Measurements from ENCODE around the gene NCK1. TPM values are rescaled to one million over a fixed set of nuclear protein-coding genes. Genes with fewer than 3 reads are reported as not detected.
"Not testable (repeated sequence)": the region's sequence is repeated elsewhere in the genome, so short reads cannot be mapped to it uniquely, and the experiment has no call there.

The NCK1 gene
- total and polyA plus RNA-seq, 4 experiments from 2014 or later: 40.3 to 68.4 (median 61.6) TPM

DNA sequence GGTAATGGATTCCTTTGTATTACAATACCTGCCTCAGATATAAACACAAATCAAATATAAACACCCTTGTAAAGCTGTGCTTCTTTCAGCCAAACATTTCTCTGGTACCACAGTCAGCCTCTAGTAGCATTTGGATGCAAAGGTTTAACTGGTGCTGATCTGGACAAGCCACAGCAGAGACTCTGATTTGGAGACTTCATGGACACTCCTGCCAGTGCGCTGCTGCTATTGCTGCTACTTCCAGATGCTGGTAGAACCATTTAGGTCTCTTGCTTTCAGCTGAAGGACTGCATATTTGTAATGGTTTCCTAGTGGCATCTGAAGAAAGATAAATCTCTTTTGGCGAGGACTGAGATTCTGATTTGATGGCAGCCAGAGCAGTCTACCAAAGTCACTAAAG, 36.9 kb downstream of the NCK1 start:
- peak overlapping the region; percentile 18 to 86 (median 45) for H3K27ac Mint-ChIP-seq
- H3K27me3 Mint-ChIP-seq: no peaks in the 10 kb centered on the region
- H3K9me3 ChIP-seq (ENCODE audit: control insufficient read depth in 1 of 2, low read length in 2 of 2): peaks cover 0 to 2% of the 10 kb centered on the region in 2 donors
- intact Hi-C loops (cut with micrococcal nuclease): loop anchor here (5.0 kb wide), 1 partner anchor 33 kb away; no protein-coding TSS in a partner anchor
- no peak for DNase-seq
- peaks cover 74% of the 10 kb centered on the region for H3K4me1 ChIP-seq (ENCODE audit: insufficient read depth, low read length)
- ChIA-PET POLR2A (ENCODE audit: partially characterized antibody) (interaction anchor here (1.1 to 3.4 kb wide), 6 partner anchors 9 to 147 kb away, joined by 3 to 9 read pairs (median 4); partner anchors contain the start of genes NCK1 and STAG1), CTCF (ENCODE audit: partially characterized antibody) (interaction anchor here (0.7 to 1.8 kb wide), 4 partner anchors 15 to 146 kb away, joined by 4 to 6 read pairs (median 4); partner anchors contain the start of genes NCK1 and STAG1)
- peaks cover 50 to 75% (median 63%) of the 10 kb centered on the region in 4 donors for H3K4me1 Mint-ChIP-seq
- no peaks in the 10 kb centered on the region for H3K27me3 ChIP-seq (ENCODE audit: insufficient read depth, low read length)
- no peak overlapping the region for H3K27ac ChIP-seq (ENCODE audit: low read depth, low read length)
- H3K36me3 Mint-ChIP-seq: peaks cover 40 to 48% of the 10 kb centered on the region in 2 donors
- H3K4me3 Mint-ChIP-seq: peak overlapping the region in 5 of 8 donors; percentile 9 to 80 (median 52)
- H3K36me3 ChIP-seq (ENCODE audit: insufficient read depth, low read length): no peaks in the 10 kb centered on the region
- H3K4me3 ChIP-seq (ENCODE audit: low read length in 2 of 2): no peak overlapping the region
- peaks cover 2 to 23% (median 8%) of the 10 kb centered on the region in 8 donors for H3K9me3 Mint-ChIP-seq

DNA sequence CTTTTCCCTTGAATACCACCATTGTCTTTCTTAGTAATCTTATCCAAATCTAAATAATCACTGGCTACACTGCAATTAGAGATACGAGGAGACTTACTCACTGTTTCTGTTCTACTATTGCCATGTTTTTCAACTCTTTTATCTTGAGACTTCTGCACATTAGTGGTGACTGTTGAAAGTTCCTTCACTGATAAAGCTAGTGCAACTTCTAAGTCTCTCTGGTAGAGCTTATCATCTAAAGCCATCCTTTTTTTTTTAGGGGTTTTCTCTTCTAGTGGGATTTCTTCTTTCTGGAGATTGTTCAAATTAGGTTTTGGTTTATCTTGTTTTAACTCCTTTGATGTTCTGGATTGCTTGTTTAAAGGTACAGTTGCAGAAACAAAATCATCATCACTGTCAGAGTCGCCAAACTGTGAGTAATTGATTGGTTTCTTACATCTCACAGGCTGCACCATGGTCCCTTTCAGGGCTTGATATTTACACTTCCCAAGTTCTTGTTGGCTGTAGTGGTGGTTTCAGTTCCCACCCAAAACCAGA, 37.7 kb downstream of the NCK1 start:
- POLR2A ChIA-PET (ENCODE audit: partially characterized antibody): interaction anchor here (1.4 to 3.4 kb wide), 3 partner anchors 8 to 37 kb away, joined by 4 to 9 read pairs (median 5); partner anchors contain the start of gene NCK1
- Histone ChIP-seq H3K27ac (ENCODE audit: low read depth, low read length) (no peak overlapping the region), H3K27me3 (ENCODE audit: insufficient read depth, low read length) (no peaks in the 10 kb centered on the region), H3K4me3 (ENCODE audit: low read length in 2 of 2) (no peak overlapping the region), H3K4me1 (ENCODE audit: insufficient read depth, low read length) (peaks cover 68% of the 10 kb centered on the region), H3K36me3 (ENCODE audit: insufficient read depth, low read length) (no peaks in the 10 kb centered on the region), H3K9me3 (ENCODE audit: control insufficient read depth in 1 of 2, low read length in 2 of 2) (peaks cover 0 to 8% of the 10 kb centered on the region in 2 donors)
- Mint-ChIP-seq H3K36me3 (peaks cover 43 to 54% of the 10 kb centered on the region in 2 donors), H3K27ac (peak overlapping the region; percentile 32 to 86 (median 65)), H3K27me3 (no peaks in the 10 kb centered on the region), H3K9me3 (peaks cover 2 to 31% (median 14%) of the 10 kb centered on the region in 8 donors), H3K4me1 (peaks cover 46 to 69% (median 56%) of the 10 kb centered on the region in 4 donors), H3K4me3 (peak overlapping the region in 7 of 8 donors; percentile 33 to 80 (median 68))
- CTCF ChIA-PET (ENCODE audit: partially characterized antibody): interaction anchor here (0.9 to 1.3 kb wide), 2 partner anchors 14 to 35 kb away, joined by 4 read pairs; no protein-coding TSS in a partner anchor
- DNase-seq: no peak
- intact Hi-C loops (cut with micrococcal nuclease): loop anchor here (5.0 kb wide), 1 partner anchor 33 kb away; no protein-coding TSS in a partner anchor

DNA sequence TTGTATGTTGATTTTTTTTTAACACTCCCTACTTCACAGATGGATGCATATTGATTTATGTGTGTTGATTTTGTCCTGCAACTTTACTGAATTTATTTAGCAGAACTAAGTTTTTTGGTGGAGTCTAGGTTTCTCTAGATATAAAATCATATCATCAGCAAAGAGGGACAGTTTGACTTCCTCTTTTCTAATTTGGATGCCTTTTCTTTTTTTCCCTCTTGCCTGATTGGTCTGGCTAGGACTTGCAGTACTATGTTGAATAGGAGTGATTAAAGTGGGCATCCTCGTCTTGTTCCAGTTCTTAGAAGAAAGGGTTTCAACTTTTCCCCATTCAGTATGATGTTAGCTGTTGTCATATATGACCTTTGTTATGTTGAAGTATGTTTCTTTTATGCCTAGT, 38.7 kb downstream of the NCK1 start:
- Mint-ChIP-seq H3K36me3 (peaks cover 45 to 60% of the 10 kb centered on the region in 2 donors), H3K27ac (peak overlapping the region in 6 of 7 donors; percentile 20 to 72 (median 64)), H3K4me3 (peak overlapping the region in 6 of 8 donors; percentile 11 to 80 (median 69)), H3K4me1 (peaks cover 46 to 70% (median 59%) of the 10 kb centered on the region in 4 donors), H3K9me3 (peaks cover 2 to 40% (median 16%) of the 10 kb centered on the region in 8 donors)
- intact Hi-C loops (cut with micrococcal nuclease); H3K27me3 Mint-ChIP-seq; H3K27ac ChIP-seq (ENCODE audit: low read depth, low read length); POLR2A ChIA-PET (ENCODE audit: partially characterized antibody); H3K36me3 ChIP-seq (ENCODE audit: insufficient read depth, low read length); DNase-seq; H3K4me3 ChIP-seq (ENCODE audit: low read length in 2 of 2); H3K9me3 ChIP-seq (ENCODE audit: control insufficient read depth in 1 of 2, low read length in 2 of 2); H3K27me3 ChIP-seq (ENCODE audit: insufficient read depth, low read length): not testable (repeated sequence)
- peaks cover 72% of the 10 kb centered on the region for H3K4me1 ChIP-seq (ENCODE audit: insufficient read depth, low read length)
- CTCF ChIA-PET (ENCODE audit: partially characterized antibody): interaction anchor here (1.1 kb wide), 1 partner anchor 38 kb away, joined by 3 read pairs; no protein-coding TSS in a partner anchor

DNA sequence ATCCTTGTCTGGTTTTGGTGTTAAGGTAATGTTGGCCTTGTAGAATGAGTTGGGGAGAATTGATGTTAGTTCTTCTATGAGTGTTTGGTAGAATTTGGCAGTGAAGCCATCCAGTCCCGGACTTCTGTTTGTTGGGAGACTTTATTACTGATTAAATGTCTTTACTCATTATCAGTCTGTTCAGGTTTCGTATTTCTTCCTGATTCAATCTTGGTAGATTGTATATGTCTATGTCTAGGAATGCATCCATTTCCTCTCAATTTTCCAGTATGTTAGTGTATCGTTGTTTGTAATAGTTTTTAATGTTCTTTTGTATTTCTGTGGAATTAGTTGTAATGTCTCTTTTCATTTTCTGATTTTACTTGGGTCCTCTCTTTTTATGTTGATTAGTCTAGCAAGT, 39.4 kb downstream of the NCK1 start:
- CTCF ChIA-PET (ENCODE audit: partially characterized antibody): interaction anchor here (1.1 kb wide), 1 partner anchor 39 kb away, joined by 3 read pairs; no protein-coding TSS in a partner anchor
- DNase-seq: no peak

DNA sequence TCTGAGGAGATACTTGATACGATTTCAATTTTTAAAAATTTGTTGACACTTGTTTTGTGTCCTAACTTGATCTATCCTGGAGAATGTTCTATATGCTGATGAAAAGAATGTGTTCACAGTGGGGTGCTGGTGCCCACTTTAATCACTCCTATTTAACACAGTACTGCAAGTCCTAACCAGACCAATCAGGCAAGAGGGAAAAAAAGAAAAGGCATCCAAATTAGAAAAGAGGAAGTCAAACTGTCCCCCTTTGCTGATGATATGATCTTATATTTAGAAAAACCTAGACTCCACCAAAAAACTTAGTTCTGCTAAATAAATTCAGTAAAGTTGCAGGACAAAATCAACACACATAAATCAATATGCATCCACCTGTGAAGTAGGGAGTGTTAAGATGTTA, 40.5 kb downstream of the NCK1 start:
- Mint-ChIP-seq H3K4me1 (peaks cover 54 to 75% (median 65%) of the 10 kb centered on the region in 4 donors), H3K36me3 (peaks cover 44 to 59% of the 10 kb centered on the region in 2 donors), H3K27ac (peak overlapping the region in 1 of 7 donors; percentile 33), H3K9me3 (peaks cover 2 to 46% (median 16%) of the 10 kb centered on the region in 8 donors), H3K4me3 (peak overlapping the region in 2 of 8 donors; percentile 27 to 53)
- intact Hi-C loops (cut with micrococcal nuclease); POLR2A ChIA-PET (ENCODE audit: partially characterized antibody); H3K9me3 ChIP-seq (ENCODE audit: control insufficient read depth in 1 of 2, low read length in 2 of 2); H3K27me3 Mint-ChIP-seq; H3K36me3 ChIP-seq (ENCODE audit: insufficient read depth, low read length); H3K27me3 ChIP-seq (ENCODE audit: insufficient read depth, low read length); H3K27ac ChIP-seq (ENCODE audit: low read depth, low read length); H3K4me3 ChIP-seq (ENCODE audit: low read length in 2 of 2); DNase-seq: not testable (repeated sequence)
- peaks cover 76% of the 10 kb centered on the region for H3K4me1 ChIP-seq (ENCODE audit: insufficient read depth, low read length)
- CTCF ChIA-PET (ENCODE audit: partially characterized antibody): interaction anchor here (1.5 kb wide), 1 partner anchor 150 kb away, joined by 3 read pairs; the partner anchor contains the start of gene STAG1

More for the DNA sequence above, 39.4 kb downstream of the NCK1 start:
- H3K4me1 Mint-ChIP-seq: peaks cover 48 to 72% (median 61%) of the 10 kb centered on the region in 4 donors
- no peak overlapping the region for H3K4me3 ChIP-seq (ENCODE audit: low read length in 2 of 2)
- H3K27ac Mint-ChIP-seq: peak overlapping the region in 4 of 7 donors; percentile 36 to 75 (median 49)
- no peaks in the 10 kb centered on the region for H3K36me3 ChIP-seq (ENCODE audit: insufficient read depth, low read length)
- no peaks in the 10 kb centered on the region for H3K27me3 Mint-ChIP-seq
- peaks cover 45 to 59% of the 10 kb centered on the region in 2 donors for H3K36me3 Mint-ChIP-seq
- intact Hi-C loops (cut with micrococcal nuclease): no loop called here
- POLR2A ChIA-PET (ENCODE audit: partially characterized antibody): no interaction called here
- H3K9me3 ChIP-seq (ENCODE audit: control insufficient read depth in 1 of 2, low read length in 2 of 2): peaks cover 0 to 8% of the 10 kb centered on the region in 2 donors
- peaks cover 76% of the 10 kb centered on the region for H3K4me1 ChIP-seq (ENCODE audit: insufficient read depth, low read length)
- H3K27me3 ChIP-seq (ENCODE audit: insufficient read depth, low read length): no peaks in the 10 kb centered on the region
- H3K27ac ChIP-seq (ENCODE audit: low read depth, low read length): no peak overlapping the region
- peak overlapping the region in 5 of 8 donors; percentile 10 to 68 (median 27) for H3K4me3 Mint-ChIP-seq
- peaks cover 2 to 43% (median 16%) of the 10 kb centered on the region in 8 donors for H3K9me3 Mint-ChIP-seq

DNA sequence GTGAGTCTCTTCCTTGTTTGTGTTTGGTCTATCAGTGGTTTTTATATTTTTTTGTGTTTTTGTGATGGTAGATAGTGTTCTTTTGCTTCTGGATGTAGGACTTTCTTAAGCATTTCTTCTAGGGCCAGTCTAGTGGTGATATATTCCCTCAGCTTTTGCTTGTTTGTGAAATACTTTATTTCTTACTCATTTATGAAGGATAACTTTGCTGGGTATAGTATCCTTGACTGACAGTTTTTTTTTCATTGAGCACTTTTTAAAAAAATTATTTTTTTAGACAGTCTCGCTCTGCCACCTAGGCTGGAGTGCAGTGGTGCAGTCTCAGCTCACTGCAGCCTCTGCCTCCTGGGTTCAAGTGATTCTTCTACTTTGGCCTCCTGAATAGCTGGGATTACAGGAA, 41.9 kb downstream of the NCK1 start:
- POLR2A ChIA-PET (ENCODE audit: partially characterized antibody): no interaction called here
- Histone ChIP-seq H3K9me3 (ENCODE audit: control insufficient read depth in 1 of 2, low read length in 2 of 2) (peaks cover 0 to 8% of the 10 kb centered on the region in 2 donors), H3K36me3 (ENCODE audit: insufficient read depth, low read length) (no peaks in the 10 kb centered on the region), H3K4me3 (ENCODE audit: low read length in 2 of 2) (no peak overlapping the region), H3K27me3 (ENCODE audit: insufficient read depth, low read length) (no peaks in the 10 kb centered on the region), H3K4me1 (ENCODE audit: insufficient read depth, low read length) (peaks cover 77% of the 10 kb centered on the region), H3K27ac (ENCODE audit: low read depth, low read length) (no peak overlapping the region)
- Mint-ChIP-seq H3K9me3 (peaks cover 2 to 47% (median 16%) of the 10 kb centered on the region in 8 donors), H3K4me1 (peaks cover 58 to 77% (median 72%) of the 10 kb centered on the region in 4 donors), H3K27ac (peak overlapping the region in 1 of 7 donors; percentile 13), H3K36me3 (peaks cover 43 to 55% of the 10 kb centered on the region in 2 donors), H3K4me3 (peak overlapping the region in 2 of 8 donors; percentile 29 to 50), H3K27me3 (no peaks in the 10 kb centered on the region)
- DNase-seq: no peak
- CTCF ChIA-PET (ENCODE audit: partially characterized antibody): interaction anchor here (1.5 kb wide), 1 partner anchor 152 kb away, joined by 3 read pairs; the partner anchor contains the start of gene STAG1
- intact Hi-C loops (cut with micrococcal nuclease): no loop called here

DNA sequence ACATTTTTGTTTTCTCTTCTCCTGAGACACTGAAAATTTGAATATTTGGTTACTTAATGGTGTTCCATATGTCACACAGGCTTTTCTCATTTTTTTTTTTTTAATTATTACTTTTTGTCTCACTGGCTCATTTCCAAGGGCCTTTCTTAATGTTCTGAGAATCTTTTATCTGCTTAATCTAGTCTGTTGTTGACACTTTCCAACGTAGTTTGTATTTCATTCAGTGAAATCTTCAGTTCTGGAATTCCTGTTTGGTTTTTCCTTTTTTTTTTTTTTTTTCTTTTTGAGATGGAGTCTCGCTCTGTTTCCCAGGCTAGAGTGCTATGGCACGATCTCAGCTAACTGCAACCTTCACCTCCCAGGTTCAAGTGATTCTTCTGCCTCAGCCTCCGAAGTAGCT, 42.7 kb downstream of the NCK1 start:
- Histone ChIP-seq H3K4me3 (ENCODE audit: low read length in 2 of 2) (no peak overlapping the region), H3K27me3 (ENCODE audit: insufficient read depth, low read length) (no peaks in the 10 kb centered on the region), H3K9me3 (ENCODE audit: control insufficient read depth in 1 of 2, low read length in 2 of 2) (peaks cover 0 to 8% of the 10 kb centered on the region in 2 donors), H3K4me1 (ENCODE audit: insufficient read depth, low read length) (peaks cover 77% of the 10 kb centered on the region), H3K27ac (ENCODE audit: low read depth, low read length) (no peak overlapping the region), H3K36me3 (ENCODE audit: insufficient read depth, low read length) (no peaks in the 10 kb centered on the region)
- Mint-ChIP-seq H3K9me3 (peaks cover 2 to 47% (median 16%) of the 10 kb centered on the region in 8 donors), H3K27ac (no peak overlapping the region), H3K4me1 (peaks cover 61 to 78% (median 73%) of the 10 kb centered on the region in 4 donors), H3K27me3 (no peaks in the 10 kb centered on the region), H3K36me3 (peaks cover 38 to 50% of the 10 kb centered on the region in 2 donors), H3K4me3 (no peak overlapping the region)
- intact Hi-C loops (cut with micrococcal nuclease): no loop called here
- ChIA-PET CTCF (ENCODE audit: partially characterized antibody) (no interaction called here), POLR2A (ENCODE audit: partially characterized antibody) (no interaction called here)
- DNase-seq: no peak

Data from CD4-positive, alpha-beta memory T cell (primary cell).